GM19463 (cell line): ENCODE data around the gene NR6A1.
"Not testable (repeated sequence)": the region's sequence is repeated elsewhere in the genome, so short reads cannot be mapped to it uniquely, and the experiment has no call there.

Experiments
- ATAC-seq: cut with Tn5 transposase; IDR thresholded peaks from one replicate; pipeline ENCODE4 v1.9.1; 2021; ENCODE audit warnings: mild to moderate bottlenecking, moderate library complexity; ENCODE audit not compliant: unreplicated experiment

Gene NR6A1

DNA sequence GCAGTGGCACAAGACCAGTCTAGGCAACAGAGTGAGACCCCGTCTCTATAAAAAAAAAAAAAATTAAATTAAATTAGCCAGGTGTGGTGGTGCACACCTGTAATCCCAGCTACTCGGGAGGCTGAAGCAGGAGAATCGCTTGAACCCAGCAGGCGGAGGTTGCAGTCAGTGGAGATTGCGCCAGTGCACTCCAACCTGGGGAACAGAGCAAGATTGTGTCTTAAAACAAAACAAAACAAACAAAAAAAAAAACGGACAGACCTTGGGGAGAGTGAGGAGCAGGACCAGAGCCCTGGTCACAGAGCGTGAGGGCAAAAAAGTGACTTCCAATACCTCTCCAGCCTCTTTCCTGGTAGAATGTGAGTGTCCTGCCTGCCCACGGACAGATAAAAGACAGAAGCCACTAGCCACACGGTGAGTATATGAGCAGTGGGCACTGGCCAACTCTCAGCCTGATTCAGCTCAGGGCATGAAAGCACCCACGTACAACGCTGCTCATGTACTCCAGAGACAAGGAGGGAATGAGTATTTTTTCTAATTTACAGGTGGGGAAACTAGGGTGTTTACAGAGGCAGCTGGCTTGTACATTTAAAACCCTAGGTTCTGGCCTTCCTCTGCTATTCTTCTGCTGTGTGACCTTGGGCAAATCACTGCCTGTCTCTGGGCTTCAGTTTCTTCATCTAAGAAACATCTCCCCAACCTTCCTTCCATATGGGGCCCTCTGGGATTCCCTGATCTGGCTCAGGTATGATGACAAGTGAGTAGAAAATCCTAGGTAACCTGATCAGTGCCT lies 7.7 kb upstream of the NR6A1 start:
- no peak for ATAC-seq

- ATAC-seq, result no peak
These were observed 6.0 kb upstream of the NR6A1 start, which contains the start of gene OLFML2A for GRCh38 chr9:124776954-124777648. Gene OLFML2A (plus strand): TSS chr9:124777133. CDS start chr9:124777271, 138 bp downstream.

DNA sequence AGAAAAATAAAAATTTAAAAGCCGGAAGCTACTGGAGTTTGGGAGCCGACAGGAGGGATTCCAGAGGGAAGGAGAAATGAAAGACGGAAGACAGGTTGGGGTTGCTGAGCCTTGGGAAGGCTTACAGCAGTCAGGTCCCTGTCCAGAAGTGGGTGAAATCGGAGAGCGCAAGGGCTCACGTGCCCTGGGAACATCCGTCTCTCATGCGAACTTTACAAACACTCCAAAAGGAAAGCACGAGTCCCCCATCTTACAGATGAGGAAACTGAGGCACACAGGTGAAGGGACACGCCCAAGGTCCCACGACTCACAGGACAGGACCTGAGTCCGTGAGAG lies 5.5 kb upstream of the NR6A1 start:
- no peak for ATAC-seq

DNA sequence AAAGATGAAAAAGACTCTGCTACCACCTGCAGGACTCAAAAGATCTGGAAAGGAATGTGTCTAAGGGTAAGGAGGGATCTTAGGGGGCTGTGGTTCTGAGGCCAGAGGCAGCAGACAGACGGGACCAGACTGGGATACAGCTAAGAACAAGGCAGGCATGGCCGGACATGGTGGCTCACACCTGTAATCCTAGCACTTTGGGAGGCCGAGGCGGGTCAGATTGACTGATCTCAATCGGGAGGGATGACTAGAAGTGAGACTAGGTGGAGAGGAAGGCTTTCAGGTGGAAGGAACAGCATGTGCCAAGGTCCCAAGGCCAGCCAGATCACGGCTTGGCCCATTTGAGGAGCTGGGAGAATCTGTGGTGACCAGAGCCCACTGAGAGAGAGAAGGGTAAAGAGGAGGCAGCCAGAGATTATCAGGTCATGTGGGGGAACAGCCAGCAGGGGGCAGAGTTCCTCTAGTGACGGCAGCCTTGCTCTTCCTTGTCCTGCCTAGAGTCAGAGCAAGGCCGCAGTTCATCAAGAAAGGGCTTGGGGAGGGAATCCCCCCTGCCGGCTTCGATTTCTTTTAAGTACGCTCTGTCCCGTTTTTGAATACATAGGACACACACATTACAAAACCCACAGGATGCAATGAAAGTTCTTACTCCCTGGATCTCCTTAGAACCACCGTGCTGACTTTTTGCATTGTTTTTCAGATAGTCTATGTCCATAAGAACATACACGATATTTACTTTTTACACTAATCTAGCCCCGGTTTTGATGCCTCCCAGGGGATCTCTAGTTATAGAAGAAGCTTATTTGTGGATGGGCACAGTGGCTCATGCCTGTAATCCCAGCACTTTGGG lies 3.2 kb upstream of the NR6A1 start:
- ATAC-seq, result no peak

- no peak for ATAC-seq
These were observed 2.5 kb upstream of the NR6A1 start for GRCh38 chr9:124773473-124774128.

DNA sequence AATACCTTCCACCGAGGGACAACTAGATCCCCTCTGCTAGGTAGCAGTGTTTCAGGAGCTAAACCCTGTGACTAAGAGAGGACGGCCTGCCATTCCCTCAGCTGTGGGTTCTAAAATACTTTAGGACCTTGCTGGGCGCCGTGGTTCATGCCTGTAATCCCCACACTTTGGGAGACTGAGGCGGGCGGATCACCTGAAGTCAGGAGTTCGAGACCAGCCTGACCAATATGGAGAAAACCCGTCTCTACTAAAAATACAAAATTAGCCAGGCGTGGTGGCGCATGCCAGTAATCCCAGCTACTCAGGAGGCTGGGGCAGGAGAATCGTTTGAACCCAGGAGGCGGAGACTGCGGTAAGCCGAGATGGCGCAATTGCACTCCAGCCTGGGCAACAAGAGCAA lies 1.8 kb upstream of the NR6A1 start:
- not testable (repeated sequence) for ATAC-seq

- ATAC-seq, result no peak
These were observed 962 bp upstream of the NR6A1 start for GRCh38 chr9:124771867-124772679.

DNA sequence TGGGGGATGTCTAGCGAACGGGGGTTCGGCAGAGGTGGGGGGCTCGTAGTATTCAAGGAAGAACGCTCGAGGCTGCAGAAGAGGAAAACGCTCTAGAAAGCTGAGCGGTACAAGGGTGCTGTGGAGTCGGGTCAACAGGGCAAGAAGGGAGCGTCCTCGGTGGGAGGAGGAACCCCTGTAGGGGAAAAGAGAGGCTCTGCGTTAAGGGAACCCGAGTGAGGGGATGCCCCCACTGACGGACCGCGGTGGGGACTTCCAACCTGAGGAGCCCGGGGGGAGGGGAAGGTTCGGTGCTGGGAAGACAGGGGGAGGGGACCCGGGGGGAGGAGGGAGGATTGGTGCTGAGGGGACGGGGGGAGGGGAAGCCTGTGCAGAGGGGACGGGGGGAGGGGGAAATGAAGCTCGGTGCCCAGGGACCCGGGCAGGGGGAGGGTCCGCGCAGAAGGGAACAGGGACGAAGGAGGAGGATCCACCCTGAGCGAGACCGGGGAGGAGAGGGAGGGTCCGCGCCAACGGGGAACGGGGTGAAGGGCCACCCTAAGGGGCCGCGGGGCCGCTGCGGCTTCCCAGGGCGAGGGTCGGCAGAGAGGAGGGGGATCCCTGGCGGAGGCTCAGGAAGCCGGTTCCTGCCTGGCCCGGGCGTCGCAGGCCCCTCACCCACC lies 621 bp downstream of the NR6A1 start:
- no peak for ATAC-seq

DNA sequence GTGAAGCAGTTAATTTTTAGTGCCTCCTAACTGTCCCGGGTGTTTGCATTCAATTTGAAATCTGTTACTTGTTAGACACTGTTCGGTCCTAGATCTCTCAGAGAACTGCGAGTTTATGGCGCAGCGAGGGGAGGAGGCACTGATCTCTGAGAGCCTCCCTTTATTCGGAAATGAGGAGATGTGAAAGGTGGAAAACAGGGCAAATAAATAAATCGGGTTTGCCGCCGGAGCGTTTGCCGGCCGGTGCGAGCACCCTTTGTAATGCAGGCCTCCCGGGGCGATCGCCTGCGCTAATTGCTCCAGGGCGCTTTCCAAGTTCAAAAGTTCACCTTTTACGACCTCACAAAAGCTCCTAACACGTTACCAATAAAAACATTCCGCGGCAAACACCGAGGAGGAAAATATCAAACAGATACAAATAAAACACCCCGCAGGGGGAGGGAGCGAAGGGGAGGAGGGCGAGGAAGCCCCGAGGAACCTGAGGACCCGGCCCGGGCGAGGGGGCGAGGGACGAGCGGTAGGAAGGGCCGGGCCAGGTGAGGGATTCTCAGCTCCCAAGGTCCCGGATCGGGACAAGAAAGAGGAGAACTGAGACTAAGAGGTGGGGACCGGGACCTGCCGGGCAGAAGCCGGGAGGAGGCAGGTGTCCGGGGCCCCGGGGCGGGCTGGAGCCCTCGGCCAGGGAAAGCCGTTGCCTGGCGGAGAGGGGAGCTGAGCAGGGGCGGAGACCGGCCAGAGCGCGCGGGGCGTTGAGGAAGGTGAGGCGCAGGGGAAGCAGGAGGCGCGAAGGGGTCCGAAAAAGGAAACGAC lies 1.4 kb downstream of the NR6A1 start:
- ATAC-seq, result no peak

GRCh38 chr9:124768750-124769548 lies 2.2 kb downstream of the NR6A1 start:
- ATAC-seq, result no peak

DNA sequence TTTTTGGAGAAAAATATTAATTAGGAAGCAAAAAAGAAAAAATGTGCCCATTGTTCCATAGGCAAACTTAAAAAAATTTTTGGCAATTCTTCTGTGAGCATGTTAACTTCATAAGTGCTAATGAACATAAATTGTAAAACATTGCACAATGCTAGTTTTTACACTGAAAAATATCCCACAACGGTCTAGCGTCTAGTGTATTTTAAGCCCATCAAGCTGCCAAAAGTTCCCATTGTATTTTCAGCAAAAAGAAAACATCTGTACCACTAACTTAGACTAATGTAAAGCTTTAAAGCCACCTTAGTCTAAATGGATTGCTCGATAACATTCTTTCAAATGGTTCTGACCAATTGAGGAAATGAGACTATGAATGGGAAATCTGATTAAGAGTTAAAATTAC lies 2.8 kb downstream of the NR6A1 start:
- no peak for ATAC-seq

DNA sequence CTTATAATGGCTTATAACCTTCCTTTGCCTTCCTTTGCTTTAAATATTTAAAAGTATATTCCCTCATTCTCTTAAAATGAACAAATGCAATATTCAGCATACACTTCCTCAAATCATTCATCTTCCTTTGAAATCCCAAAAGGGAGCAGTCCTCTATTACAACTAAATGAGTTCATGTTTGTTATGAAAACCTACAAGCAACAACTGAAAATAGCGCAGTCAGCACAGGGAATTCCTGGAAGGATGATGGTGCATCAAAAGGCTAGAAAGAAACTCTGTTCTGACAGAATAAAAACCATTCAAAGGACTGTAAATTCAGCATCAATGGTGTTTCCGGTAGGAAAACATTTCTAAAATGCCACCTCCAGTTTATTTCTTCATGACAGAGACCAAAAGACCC lies 3.3 kb downstream of the NR6A1 start:
- ATAC-seq, result no peak

- ATAC-seq, result no peak
These were observed 4.1 kb downstream of the NR6A1 start for GRCh38 chr9:124766815-124767554.

DNA sequence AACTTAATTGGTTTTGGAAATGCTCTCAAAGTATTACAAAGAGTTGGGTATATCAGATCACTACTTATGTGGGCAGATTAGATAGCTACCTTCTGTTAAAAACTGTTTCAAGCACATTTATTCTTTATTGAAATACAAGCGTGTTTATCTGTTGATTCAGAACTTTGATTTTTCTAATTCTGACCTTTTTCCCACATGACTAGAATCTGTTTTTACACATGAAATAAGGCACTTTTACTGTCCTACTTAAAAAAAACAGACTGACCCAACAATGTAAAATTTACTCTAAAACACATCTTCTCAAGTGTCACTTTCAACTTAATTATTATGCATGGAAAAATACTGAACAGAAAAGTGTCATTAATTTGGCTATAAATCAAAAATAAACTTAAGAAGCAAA lies 4.8 kb downstream of the NR6A1 start:
- ATAC-seq, result no peak

GRCh38 chr9:124765439-124765835 lies 5.7 kb downstream of the NR6A1 start:
- ATAC-seq, result no peak

DNA sequence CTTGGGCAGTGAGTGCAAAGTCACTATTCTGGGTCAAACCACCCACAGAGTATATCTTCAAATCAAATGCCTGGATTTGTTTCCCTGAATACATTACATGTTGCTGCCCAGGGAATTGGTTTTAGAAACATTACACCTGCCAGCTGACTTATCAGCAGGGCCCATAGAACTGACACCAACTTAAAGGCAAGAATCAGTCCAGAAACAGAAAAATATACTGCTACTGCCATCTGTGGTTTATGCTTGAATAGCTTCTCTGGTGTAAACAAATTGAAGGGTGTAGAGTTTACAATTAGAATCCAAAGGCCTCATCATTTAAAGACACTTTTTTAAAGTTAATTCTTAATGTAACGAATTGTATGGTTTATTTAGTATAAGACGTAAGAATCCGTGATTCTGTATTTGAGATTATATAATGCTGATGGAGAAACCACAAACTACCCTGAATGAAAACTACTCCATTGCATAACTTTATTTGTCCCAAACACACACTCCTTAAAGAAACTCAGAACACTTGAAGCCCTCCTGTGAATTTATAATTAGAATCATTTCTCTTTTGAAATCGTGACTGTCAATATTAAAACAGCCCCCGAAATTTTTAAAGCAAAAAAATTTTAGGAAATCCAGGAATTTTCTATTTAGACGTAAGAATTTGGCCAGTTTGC lies 6.2 kb downstream of the NR6A1 start:
- no peak for ATAC-seq

GRCh38 chr9:124762633-124763032 lies 8.5 kb downstream of the NR6A1 start:
- ATAC-seq, result no peak
